NOMO-1 treated with dmso at 0.1 percent for 144 hours (cell line): ENCODE data around the gene NFILZ.
"Not testable (repeated sequence)": the region's sequence is repeated elsewhere in the genome, so short reads cannot be mapped to it uniquely, and the experiment has no call there.

Experiments used
- DNase-seq: peaks from one replicate; lab custom pipeline; 2025; ENCODE audit not compliant: unreplicated experiment; lab: John Stamatoyannopoulos, UW

NFILZ gene

GRCh38 chr19:8611391-8611876 is 19.0 kb upstream of the NFILZ start:
- DNase-seq = no peak

- no peak for DNase-seq
Observed at GRCh38 chr19:8611877-8612806, 18.3 kb upstream of the NFILZ start.

DNA sequence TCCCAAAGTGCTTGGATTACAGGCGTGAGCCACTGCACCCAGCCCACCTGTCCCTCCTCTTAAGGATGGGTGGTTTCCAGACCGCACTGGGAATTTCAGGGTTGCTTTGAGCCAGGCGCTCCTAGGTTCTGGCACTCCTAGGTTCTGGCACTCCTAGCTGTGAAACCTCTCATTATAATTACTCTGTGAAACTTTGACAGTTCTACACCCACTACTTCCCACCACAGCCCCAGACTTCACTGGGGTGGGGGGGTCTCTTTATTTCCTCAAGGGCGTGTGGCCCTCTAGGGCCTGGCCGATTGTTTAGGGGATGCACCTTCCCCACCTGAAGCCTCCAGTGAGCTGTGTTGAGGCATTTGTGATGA is 17.6 kb upstream of the NFILZ start:
- no peak for DNase-seq

DNA sequence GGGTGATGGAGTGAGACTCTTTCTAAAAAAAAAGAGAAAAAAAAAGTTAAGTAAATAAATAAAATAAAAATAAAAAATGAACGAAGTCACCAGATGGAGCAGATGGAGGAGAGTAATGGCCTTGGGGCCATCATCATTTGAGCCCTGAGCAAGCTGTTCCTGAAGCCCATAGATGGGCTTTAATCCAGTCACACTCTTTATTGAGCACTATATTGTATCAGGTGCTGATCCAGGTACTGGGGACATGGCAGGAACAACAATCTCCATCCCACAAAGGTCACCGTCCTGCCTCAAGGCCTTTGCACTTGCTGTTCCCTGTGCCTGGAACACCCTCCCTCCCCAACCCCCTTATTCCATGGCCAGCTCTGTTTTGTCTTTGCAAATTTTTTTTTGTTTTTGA is 16.0 kb upstream of the NFILZ start:
- DNase-seq = no peak

- DNase-seq = no peak
Observed at GRCh38 chr19:8615024-8615423, 15.4 kb upstream of the NFILZ start.

GRCh38 chr19:8615813-8616596 is 14.4 kb upstream of the NFILZ start:
- DNase-seq = peak; percentile 44

DNA sequence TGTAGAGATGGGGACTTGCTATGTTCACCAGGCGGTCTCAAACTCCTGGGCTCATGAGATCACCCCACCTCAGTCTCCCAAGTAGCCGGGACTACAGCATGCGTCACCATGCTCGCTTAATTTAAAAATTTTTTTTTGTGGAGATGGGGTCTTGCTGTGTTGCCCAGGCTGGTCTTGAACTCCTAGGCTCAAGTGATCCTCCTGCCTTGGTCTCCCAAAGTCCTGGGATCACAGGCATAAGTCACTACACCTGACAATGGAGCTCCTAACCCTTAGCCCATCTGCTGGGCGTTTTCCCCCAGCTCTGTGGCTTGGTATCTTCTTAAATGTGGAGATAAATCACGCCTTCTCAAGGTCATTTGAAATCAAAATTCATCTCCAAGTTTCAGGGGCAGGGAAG is 13.6 kb upstream of the NFILZ start:
- DNase-seq = no peak

GRCh38 chr19:8617325-8617724 is 13.1 kb upstream of the NFILZ start:
- not testable (repeated sequence) for DNase-seq

- DNase-seq = no peak
Observed at GRCh38 chr19:8617984-8618383, 12.4 kb upstream of the NFILZ start.

GRCh38 chr19:8618751-8619150 is 11.7 kb upstream of the NFILZ start:
- DNase-seq = no peak

DNA sequence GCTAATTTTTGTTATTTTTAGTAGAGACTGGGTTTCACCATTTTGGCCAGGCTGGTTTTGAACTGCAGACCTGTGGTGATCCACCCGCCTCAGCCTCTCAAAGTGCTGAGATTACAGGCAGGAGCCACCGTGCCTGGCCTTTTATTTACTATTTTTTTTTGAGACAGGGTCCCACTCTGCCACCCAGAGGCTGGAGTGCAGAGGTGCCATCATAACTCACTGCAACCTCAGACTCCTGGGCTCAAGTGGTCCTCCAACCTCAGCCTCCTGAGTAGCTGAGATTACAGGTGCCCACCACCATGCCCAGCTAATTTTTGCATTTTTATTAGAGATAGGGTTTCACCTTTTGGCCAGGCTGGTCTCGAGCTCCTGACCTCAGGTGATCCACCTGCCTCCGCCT is 7.5 kb upstream of the NFILZ start:
- not testable (repeated sequence) for DNase-seq

DNA sequence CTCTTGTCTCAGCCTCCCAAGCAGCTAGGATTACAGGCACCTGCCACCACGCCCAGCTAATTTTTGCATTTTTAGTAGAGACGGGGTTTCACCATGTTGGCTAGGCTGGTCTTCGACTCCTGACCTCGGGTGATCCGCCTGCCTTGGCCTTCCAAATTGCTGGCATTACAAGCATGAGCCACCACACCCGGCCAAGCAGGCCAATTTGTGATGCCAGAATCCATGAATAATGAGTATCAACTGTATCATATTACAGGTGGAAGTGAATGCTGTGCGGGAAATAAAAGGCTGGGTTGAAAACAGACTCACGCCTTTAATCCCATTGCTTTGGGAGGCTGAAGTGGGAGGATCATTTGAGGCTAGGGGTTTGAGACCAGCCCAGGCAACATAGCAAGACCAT is 3.6 kb upstream of the NFILZ start:
- DNase-seq = no peak

DNA sequence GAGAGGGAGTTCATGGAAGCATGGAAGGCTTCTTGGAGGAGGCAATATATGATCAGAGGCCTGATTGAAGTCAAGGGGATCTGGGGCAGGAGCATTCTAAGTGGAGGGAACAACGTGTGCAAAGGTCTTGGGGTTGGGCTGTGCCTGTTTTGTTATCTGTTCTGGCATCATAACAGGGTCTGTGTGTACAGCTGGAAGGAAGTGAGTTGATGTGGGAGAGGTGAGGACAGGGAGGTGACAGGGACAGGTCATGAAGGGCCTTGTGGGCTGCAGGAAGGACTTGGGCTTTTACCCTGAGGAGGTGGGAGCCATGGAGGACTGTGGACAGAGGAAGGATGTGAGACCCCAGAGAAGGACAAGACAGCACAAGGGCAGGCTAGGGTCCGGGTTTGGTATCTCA is 1.2 kb upstream of the NFILZ start:
- DNase-seq = no peak

DNA sequence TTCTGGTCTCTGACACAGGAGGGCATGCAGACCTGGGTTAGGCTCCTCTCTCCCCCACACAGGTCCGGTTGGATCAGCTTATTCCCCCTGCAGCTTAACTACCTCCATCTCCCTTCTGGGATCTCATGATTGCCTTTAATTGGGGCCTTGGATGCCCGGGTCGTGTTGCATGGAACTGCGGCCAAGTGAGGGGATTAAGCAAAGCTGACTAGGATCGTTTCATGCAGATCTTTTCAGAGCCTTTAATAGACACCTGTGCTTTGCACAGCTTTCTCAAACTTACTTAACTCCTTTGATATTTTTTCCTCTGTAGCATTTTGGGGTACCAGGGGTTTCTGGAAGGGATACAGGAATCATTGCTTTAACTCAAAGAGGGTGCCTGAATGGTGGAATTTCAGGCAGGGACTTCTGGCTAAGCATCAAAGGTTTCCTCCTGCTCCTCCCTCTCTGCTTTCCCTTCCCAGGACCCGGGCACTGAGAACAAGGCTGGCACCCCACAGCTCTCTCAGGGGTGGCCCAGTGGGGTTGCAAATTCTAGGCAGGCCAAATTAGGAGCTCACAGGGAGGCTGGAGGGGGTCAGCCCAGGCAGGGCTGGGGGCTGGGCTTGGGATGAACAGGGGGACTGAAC is 477 bp downstream of the NFILZ start:
- no peak for DNase-seq

DNA sequence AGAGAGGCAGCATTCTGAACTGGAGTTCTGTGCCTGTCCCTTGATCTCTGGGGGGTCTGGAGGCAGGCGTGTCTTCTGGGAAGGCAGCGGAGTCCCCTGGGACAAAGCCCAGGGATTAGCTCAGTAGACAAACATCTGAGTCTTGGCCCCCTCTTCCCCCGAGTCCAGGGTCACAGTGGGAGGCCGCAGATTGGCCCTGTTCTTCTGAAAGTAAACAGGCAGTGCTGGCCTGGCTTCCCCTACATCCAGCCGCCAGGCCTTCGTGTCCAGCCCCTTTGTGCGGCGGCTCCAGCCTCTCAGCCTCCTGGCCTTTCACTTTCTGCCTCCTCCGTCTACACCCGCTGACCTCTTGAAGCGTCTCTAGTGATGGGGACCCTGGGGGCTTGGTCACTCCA is 989 bp downstream of the NFILZ start:
- DNase-seq = no peak

GRCh38 chr19:8635422-8635821 is 5.0 kb downstream of the NFILZ start:
- DNase-seq = no peak

GRCh38 chr19:8637070-8637469 is 6.6 kb downstream of the NFILZ start:
- not testable (repeated sequence) for DNase-seq

- DNase-seq = peak; percentile 86
Observed at GRCh38 chr19:8638078-8638619, 7.7 kb downstream of the NFILZ start.

DNA sequence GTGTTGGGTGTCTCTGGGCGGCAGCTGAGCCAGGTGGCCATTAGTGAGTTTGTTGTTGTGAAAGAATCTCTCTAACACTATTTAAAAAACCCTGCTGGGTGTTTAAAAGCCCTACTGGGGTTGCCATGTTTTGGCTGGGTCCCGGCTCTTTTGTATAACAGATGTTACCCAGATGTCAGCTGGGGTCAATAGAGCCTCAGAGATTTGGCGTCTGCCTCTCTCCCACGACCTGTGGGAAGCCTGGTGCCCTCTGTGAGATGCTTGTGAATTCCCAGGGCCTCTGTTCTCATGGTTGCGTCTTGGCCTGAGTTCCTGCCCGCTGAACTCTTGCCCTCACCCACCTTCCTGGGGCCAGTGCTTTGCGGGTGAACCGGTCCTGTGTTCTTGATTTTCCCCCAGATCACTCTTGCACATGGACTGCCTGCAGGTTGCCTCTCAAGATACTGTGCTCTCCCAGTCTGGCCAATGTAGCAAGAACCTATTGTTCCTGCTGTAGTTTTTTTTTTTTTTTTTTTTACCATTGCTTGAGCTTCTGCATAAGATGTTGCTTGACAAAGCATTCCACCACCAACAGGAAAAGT is 9.5 kb downstream of the NFILZ start:
- no peak for DNase-seq

GRCh38 chr19:8640402-8641004 is 10.1 kb downstream of the NFILZ start:
- peak; percentile 89 for DNase-seq
